ENCODE measurements around the gene OLFM2.

- no peak for TF ChIP-seq CTCF (IDR thresholded peaks at IDR 0.05)
- TF ChIP-seq MYC (IDR thresholded peaks at IDR 0.05; ENCODE audit: borderline replicate concordance, low read length): no peak
- no peak for TF ChIP-seq RCOR1 (IDR thresholded peaks at IDR 0.05; ENCODE audit: low read depth, low read length)
- TF ChIP-seq JUN (IDR thresholded peaks at IDR 0.05): no peak
- no peak for TF ChIP-seq TFCP2L1 (CRISPR knock-in tag; IDR thresholded peaks at IDR 0.05)
Measured at GRCh38 chr19:9811139-9811538, 125.2 kb downstream of the OLFM2 start.
